Stimulated activated CD8-positive, alpha-beta memory T cell treated with anti-CD3 and anti-CD28 coated beads, Interleukin-7, amount 100 ng/mL, for 4 hours (primary cell): Measurements from ENCODE around the gene CPEB4.
A peak's percentile ranks its signal among the peaks of the same experiment; 100 is the strongest.

Source experiments
- DNase-seq, 2 donors: peaks; one replicate each; pipeline ENCODE4 v3.0.0-alpha.2; 2020; ENCODE audit warnings: low read depth in 2 of 2

CPEB4 gene

DNA sequence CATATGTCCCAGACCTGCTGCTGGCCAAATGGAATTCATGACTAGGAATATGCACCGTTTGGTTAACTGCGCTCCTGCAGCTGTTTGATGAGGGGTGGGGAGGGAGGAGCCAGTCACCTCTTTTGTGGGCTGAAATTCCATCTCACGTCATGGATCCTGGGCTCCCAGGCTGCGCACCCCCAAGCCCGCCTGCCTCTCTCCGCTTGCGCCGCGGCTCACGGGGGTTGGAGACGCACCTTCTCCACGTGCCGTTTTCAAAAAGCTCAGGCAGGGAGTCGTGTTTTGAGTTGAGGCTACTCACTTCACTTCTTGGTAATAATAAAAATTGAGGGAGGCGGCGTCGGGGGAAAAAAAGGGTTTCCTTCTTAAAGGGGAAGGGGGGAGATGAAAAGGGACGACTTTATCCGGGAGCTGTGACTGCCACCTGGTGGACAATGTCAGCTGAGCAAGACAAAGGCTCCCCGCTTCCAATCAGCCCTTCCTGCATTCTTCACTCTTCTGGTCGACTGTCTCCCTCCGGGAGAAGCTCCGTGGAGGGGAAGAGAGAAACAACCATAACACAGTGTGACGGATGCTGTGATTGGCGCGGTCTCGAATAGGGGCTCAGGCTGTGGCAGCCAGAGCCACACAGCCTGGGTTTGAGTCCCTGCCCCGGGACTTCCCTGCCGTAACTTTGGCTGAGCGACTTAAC, 84.9 kb downstream of the CPEB4 start:
- DNase-seq: peak; percentile 47 to 62

DNA sequence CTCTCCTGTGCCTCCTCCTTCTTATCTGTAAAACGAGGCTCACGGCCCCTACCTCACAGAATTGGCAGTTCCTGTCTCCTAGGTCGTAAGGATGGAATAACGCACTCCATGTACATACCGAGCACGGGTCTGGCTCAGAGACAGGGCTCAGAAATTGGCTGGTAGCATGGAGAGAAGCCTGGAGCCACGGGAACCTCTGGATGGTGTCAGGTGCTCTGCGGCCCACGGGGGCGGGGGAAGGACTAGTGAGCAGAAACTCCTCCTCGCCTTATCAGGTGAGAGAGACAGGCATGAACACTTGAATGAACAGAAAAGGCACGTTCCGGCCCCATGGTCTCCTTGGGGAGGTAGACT, 85.4 kb downstream of the CPEB4 start:
- DNase-seq: no peak

DNA sequence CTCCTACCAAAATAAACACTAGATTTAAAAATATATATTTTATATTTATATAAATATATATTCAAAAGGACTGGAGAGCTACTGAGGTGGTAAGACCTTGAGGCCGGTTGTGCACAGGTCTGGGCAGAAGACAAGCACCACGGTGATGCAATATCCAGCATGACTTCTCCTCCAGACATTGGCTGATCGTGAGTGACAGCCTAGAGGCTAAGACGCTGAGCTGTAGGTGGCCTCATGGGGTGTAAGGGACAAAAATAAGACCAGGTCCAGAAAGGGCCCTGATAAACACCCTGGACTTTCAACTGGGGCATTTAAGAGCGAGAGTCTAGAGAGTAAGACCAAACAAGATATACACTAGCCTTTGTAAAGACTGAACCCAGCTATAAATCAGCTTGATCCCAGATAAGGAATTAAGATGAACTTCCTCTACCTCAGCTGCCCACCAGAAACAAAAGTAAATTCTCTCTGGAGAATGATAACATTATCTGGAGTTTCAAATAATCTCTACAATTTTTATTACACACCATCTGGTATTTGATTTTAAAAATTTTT, 86.6 kb downstream of the CPEB4 start:
- no peak for DNase-seq

DNA sequence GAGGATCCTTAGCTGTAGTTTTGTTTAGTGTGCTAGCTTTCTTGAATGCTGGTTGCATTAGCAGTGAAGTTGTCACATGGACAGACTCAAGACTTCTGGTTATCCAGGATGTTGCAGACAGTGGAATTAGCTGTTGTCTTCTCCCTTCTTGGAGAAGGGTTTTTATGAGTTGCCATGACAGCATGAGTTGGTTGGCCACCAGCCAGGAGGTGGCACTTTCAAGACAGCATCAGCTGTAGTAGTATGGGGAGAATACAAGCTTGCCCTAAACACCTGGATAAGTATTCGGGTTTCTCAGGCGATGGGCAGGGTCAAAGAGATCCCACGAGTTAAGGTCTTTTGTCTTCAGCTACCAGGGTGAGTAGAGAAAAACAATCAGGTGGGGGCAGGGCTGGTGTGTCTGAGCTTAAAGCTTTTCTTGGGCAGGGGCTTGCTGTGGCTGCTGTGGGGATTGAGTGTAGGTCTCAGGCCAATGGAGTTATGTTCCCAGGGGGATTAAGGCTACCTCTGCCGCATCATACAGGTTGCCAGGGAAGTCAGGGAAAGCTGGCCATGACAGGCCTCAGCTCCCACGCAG, 93.1 kb downstream of the CPEB4 start:
- DNase-seq: no peak

DNA sequence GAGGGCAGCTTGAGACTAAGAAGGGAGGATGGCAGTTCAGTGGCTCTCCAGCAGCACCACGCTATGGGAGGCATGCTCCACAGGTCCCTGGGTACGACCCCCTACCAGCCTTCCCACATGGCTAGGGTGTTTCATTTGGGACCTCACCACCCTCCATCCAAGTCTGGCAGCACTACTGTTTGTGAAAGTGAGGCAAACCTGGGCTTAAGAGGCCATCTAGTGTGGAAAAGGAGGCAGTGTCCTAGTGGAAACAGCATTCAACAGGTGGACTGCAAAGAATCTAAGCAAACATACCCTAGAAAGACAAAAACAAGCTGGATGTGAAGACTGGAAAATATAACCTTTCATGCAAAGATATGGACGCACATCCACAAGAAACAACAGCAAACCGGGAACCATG, 96.1 kb downstream of the CPEB4 start:
- DNase-seq: no peak

DNA sequence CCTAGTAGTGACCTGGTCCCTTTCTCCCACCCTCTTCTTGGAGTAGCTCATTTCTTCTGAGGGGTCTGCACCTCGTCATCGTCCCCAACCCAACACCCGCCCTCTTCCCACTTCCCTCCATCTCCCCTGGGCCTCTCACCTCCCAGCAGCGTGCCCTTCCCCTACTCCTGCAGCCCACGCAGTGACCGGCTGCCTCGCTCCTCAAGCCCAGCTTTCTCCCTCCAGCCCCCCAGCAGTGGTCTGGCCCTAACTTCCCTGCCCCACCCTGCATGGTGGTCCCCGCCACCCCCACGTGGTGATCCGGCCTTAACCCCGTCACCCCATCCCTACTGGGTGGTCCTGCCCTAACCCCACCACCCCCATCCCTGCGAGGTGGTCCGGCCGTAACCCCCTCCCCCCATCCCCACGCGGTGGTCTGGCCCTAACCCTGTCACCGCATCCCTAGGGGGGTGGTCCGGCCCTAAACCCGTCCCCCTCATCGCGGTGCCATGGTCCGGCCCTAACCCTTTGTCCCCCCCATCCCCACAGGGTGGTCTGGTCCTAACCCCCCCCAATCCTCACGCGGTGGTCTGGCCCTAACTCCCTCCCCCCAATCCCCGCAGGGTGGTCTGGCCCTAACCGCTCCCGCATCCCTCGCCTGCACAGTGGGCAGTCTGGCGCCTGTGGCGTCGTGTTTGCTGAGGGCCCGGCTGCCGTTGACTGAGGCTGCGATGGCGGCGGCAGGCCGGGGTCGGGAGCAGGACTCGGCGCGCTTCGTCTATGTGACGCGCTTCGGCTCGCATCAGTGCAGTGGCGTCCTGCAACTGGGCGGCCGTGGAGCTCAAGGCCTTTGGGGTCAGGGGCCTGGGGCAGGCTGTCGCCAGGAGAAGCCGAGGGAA, 100.6 kb downstream of the CPEB4 start, which contains the start of gene C5orf47:
Gene C5orf47 (plus strand): TSS at position 617 of the 878 bp plus-strand sequence. CDS start 94 bp downstream, at position 711.
- DNase-seq: no peak

DNA sequence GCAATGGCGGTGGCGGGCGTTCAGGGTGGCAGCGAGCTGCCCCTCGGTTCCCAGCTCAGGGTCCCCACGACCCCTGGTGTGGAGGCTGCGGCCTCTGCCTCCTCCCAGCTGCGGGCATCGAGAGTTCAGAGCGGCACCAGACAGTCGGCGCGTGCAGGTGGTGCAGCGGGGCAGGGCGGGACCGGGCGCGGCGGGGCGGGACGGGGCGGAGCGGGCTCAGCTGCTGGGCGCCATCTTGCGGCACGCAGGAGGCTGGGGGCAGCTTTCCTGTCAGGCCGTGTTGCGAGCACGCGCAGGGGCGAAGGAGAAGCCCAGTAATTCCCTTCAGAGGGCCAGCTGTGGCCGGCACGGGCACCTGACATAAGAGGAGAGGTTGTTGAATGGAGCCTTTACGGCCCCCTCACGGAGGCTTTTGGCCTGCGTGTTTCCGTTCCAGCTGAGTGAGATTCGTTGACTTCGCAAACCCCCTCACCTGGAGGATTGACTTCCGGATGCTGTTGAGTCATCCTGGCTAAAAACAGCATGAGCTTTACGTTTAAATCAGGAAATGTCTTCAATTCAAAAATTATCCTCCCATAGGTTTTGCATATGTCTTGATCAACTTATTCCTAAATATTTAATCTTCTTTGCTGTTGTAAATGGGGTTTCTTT, 101.4 kb downstream of the CPEB4 start:
- no peak for DNase-seq

DNA sequence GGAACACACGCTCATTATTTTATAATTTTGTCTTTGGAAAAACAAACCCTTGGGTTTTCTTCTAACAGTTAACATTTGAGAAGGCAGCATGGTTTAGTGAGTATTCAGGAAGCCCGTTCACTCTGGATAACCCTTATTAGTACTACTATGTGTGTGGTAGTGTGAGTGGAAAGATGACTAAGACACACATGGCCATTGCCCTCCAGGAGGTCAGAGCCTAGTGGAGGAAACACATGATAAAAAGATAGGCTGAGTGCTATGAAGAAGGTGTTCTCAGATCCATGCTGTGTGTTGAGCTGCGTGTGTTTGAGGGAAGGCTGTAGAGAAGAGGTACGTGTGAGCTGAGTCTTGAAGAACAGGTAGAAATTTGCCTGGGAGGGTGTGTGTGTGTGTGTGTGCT, 109.2 kb downstream of the CPEB4 start:
- no peak for DNase-seq

DNA sequence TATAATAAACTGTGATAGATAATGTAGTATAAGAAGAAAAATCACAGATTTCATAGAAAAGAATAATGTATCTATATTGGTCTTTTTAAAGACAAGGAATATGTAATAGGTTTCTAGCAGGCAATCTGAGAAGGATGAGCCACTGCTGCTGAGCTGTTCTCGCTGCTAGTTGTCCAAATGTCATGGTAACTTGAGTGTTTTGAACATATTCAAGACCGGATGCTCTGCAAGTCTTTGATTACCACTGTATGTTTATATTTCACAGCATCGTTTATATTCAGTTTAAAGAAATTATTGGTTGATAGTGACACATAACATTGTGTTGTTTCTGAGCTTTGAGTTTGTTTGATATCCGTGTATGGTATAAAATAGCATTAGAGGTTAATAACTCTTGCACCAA, 110.4 kb downstream of the CPEB4 start:
- no peak for DNase-seq

DNA sequence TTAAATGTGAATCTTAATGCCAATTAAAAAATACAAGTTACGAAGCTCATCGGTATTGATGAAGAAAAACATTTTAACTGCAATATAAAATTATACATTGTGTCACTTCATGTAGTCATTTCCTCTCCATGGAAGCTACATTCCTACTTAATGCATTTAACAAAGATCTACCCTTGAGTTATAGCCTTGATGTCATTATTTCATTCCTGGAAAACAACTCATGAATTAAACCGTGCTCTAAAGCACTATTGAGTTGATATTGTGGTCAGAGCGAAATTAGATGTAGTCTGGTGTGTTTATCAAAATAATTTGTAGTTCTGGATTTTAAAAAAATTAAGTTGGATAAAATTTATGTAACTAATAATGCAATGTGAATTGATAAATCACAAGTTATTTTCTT, 111.9 kb downstream of the CPEB4 start:
- DNase-seq: no peak

DNA sequence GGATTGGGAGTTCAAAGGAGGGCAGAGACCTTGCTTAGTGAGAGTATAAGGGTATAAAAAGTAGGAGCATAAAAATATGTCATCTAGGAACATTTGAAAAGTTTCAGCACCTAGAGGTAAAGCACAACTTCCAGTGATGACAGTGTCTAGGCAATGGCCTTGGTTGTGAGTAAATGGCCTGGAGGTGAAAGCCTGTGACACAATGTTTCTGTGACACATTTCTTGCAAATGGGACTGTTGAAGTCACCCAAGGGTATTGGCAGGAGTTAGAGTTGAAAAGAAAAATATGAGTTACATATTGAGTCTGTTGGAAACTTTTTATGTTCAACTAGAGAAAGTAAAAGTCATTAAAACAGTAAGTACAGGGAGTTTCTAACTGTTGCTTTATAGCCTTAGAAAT, 115.6 kb downstream of the CPEB4 start:
- DNase-seq: no peak

DNA sequence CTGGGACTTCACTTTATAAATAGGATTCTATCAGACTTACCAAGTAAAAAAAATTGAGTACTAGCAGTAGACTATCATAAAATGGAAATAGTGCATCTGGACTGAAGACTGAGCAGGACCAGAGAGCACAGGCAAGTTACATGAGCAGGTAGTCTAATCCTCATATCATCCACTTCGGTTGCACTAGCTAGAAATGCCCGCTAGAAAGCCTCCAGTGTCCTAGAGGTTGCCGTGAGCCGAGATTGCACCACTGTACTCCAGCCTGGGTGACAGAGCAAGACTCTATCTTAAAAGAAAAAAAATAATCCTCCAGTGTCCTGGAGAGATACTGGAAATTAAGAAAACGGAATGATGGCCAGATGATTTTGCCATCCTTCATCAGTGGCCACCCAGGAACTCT, 120.8 kb downstream of the CPEB4 start:
- DNase-seq: no peak

DNA sequence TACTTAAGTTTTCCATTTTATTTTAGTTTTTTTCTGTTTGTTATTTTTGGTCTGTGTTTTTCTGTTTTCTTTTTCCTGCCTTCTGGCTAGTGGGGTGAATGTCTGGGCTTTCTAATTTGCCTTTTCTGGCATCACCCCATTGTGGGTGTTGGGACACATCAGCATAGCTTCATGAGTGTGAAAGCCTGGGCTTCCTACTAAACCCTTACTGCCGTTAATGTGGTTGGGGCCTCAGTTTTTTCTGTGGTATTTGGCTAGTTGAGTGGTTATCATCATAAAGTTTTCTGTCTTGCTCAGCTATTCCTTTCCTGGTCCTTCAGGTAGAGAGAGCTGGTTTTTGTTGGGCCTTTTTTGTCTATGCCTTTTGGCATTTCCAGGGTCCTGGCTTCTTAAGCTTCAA, 122.2 kb downstream of the CPEB4 start:
- no peak for DNase-seq

DNA sequence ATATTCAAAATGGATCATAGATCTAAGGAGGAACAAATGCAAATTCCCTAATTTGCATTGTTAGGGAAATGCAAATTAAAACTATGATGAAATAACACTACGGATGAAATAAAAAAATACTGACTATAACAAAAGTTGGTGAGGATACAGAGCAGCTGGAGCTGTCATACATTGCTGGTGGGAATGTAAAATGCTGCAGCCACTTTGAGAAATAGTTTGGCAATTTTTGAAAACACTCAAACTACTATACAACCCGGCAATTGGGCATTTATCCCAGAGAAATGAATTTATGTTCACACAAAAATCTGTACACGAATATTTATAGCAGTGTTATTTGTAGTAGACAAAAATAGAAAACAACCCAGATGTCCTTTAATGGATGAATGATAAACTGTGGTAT, 123.3 kb downstream of the CPEB4 start:
- DNase-seq: no peak
